ENCODE measurements around the gene KDSR.

Gene KDSR

DNA sequence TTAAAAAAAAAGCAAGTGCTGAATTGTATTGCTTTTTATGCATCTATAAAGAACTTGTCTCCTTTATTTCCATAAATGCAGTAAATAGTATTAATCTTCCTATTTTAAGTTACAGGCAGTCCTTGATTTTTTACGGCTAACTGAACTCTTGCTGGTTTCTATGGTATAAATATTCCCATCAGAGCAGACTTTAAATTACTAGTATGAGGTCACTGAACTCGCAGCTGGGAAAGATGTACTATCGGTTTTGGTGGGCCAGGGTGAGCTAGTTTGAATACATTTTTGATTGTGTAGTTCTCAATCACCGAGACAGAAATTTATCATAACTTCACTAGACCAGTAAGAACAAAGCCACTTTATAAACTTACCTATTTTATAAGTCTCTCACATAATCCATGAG lies 20.9 kb upstream of the KDSR start:
- CTCF ChIA-PET = no interaction called here

GRCh38 chr18:63382843-63383242 lies 15.8 kb upstream of the KDSR start:
- no peak for TF ChIP-seq CTCF (IDR thresholded peaks at IDR 0.05; ENCODE audit: insufficient read depth, low read length, missing control alignments)
- H3K4me3 ChIP-seq (ENCODE audit: low read depth, low read length) = no peak overlapping the region
- CTCF ChIA-PET = interaction anchor here (0.9 to 1.1 kb wide), 2 partner anchors 14 to 31 kb away, joined by 3 read pairs; no protein-coding TSS in a partner anchor
- POLR2A ChIA-PET = interaction anchor here (0.6 to 1.0 kb wide), 2 partner anchors 16 to 26 kb away, joined by 3 read pairs; partner anchors contain the start of gene KDSR
- no peak for DNase-seq (ENCODE audit: low read depth, low spot score)

More for the DNA sequence above, 20.9 kb upstream of the KDSR start:
- H3K4me3 ChIP-seq (ENCODE audit: low read depth, low read length) = no peak overlapping the region
- DNase-seq (ENCODE audit: low read depth, low spot score) = no peak
- TF ChIP-seq CTCF (IDR thresholded peaks at IDR 0.05; ENCODE audit: insufficient read depth, low read length, missing control alignments) = no peak
- POLR2A ChIA-PET = no interaction called here

GRCh38 chr18:63379639-63379962 lies 12.6 kb upstream of the KDSR start:
- ChIA-PET POLR2A (no interaction called here), CTCF (interaction anchor here (0.6 kb wide), 1 partner anchor 60 kb away, joined by 3 read pairs; no protein-coding TSS in a partner anchor)
- no peak for DNase-seq (ENCODE audit: low read depth, low spot score)
- no peak overlapping the region for H3K4me3 ChIP-seq (ENCODE audit: low read depth, low read length)
- TF ChIP-seq CTCF (IDR thresholded peaks at IDR 0.05; ENCODE audit: insufficient read depth, low read length, missing control alignments) = no peak

- no peak for DNase-seq (ENCODE audit: low read depth, low spot score)
- no peak overlapping the region for H3K4me3 ChIP-seq (ENCODE audit: low read depth, low read length)
- CTCF ChIA-PET = no interaction called here
- POLR2A ChIA-PET = no interaction called here
- TF ChIP-seq CTCF (IDR thresholded peaks at IDR 0.05; ENCODE audit: insufficient read depth, low read length, missing control alignments) = no peak
Measured at GRCh38 chr18:63378919-63379638, 12.1 kb upstream of the KDSR start.

DNA sequence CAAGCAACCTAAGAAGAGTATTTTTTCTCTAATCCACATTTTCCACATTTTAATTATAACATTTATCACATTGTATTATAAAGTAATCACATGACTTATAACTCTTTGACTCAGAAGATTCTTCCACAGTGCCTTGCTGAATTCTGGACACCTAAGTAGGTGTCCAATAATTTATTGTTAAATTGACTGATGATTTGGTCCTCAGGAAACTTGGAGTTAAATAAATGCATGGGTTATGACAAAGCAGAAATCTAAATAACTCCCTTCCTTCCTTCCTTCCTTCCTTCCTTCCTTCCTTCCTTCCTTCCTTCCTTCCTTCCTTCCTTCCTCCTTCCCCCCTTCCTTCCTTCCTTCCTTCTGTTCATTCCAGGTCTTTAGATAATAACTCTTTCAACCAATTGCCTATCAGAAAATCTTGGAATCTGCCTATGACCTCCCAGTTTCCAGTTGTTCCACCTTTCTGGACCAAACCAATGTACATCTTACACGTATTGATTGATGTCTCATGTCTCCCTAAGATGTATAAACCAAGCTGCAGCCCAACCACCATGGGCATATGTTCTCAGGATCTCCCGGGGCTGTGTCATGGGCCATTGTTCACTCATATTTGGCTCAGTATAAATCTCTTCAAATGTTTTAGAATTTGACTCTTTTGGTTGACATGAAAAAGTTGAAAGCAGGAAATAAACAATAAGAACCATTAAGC lies 10.4 kb upstream of the KDSR start:
- no peak for TF ChIP-seq CTCF (IDR thresholded peaks at IDR 0.05; ENCODE audit: insufficient read depth, low read length, missing control alignments)

GRCh38 chr18:63376538-63376937 lies 9.5 kb upstream of the KDSR start:
- no peak overlapping the region for H3K4me3 ChIP-seq (ENCODE audit: low read depth, low read length)
- no peak for DNase-seq (ENCODE audit: low read depth, low spot score)
- ChIA-PET CTCF (no interaction called here), POLR2A (no interaction called here)
- TF ChIP-seq CTCF (IDR thresholded peaks at IDR 0.05; ENCODE audit: insufficient read depth, low read length, missing control alignments) = no peak

More for the DNA sequence above, 10.4 kb upstream of the KDSR start:
- H3K4me3 ChIP-seq (ENCODE audit: low read depth, low read length) = no peak overlapping the region
- DNase-seq (ENCODE audit: low read depth, low spot score) = no peak
- CTCF ChIA-PET = no interaction called here
- POLR2A ChIA-PET = no interaction called here
